Left cardiac atrium (tissue), 4 donors: Measurements from ENCODE around the gene ST8SIA6. TPM values are rescaled to one million over a fixed set of nuclear protein-coding genes. Genes with fewer than 3 reads are reported as not detected.
"Not testable (repeated sequence)": the region's sequence is repeated elsewhere in the genome, so short reads cannot be mapped to it uniquely, and the experiment has no call there.

Experiments used
- ATAC-seq, 2 donors: fragments of 200-7000 bp; cut with Tn5 transposase; one replicate each; pipeline ENCODE4 v1.9.1; 2020; ENCODE audit warnings: mild to moderate bottlenecking in 2 of 2, moderate library complexity in 2 of 2
- DNase-seq: peaks from one replicate; pipeline ENCODE4 v3.0.0-alpha.2; 2020
- intact Hi-C, 2 donors: fragments of 100-400 bp; cut with DNase I; formaldehyde crosslinking; loops; one replicate each; pipeline versions ENCODE4 v1.14.1 to v1.15.1; 2022 to 2023
- total RNA-seq, 2 donors: library from RNA; stranded (reverse); fragmentation: NEBNext Ultra II Directional; extraction: Animal tissue kit (Norgen Biotek cat#: 25700); gene quantifications; one replicate each; pipeline ENCODE4 v1.2.1, GENCODE V29; 2021
- donor health status: DM: no; HTN: yes; CAD: no.
- donor health status: DM: no; HTN: yes; CAD: no; lungs with severe emphysema.
- donor health status: DM: yes; HTN: yes; CAD: no.
- donor health status: Dilated cardiomyopathy.

Gene ST8SIA6
- total RNA-seq, 2 donors from 2014 or later = 3.6 to 11.0 TPM

DNA sequence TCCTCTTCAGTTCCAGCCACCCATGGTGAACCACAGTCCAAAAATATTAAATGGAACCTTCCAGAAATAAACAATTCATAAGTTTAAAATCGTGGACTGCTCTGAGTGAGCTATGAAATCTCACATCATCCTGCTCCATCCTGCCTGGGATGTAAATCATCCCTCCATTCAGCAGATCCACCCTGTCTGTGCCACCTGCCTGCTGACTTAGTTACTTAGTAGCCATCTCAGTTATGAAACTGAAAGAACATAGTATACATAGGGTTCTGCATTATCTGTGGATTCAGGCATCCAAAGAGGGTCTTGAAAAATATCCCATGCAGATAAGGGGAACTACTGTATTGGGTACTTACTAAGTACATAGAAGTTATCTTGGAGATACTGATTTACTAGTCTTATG lies 89.0 kb downstream of the ST8SIA6 start:
- intact Hi-C loops = no loop called here
- no peak for ATAC-seq
- DNase-seq = no peak

DNA sequence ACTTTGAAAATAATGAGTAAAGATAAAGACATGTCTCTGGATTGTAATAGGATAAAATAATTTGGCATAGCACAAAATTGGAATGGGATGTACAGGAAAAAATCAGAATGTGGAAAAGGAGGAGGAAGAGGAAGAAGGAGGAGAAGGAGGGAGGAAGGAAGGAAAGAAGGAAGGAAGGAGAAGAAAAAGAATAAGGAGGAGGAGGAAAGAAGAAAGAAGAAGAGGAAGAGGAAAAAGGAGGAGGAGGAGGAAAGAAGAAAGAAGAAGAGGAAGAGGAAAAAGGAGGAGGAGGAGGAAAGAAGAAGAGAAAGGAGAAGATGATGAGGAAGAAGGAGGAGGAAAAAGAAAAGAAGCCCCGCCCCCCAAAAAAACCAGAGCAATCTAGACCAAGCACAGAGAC lies 95.9 kb downstream of the ST8SIA6 start:
- no peak for ATAC-seq
- no peak for DNase-seq
- intact Hi-C loops = no loop called here

DNA sequence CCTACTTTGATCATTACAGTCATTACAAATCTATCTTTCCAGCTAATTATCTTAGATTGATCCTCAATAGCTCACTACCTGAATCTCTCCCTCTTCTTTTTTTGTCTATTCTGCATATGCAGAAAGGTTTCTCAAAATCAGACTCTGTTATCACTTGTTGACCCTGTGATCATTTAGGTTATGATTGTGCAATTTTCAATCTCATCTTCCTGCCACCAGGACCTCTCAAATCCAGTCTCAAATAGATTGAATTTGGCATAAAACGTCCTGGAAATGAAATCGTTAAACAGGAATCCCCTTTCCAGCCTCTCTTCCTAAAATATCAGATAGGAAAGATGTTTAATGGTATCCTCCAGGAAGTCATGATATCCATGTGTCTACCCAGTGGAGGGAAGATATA lies 96.6 kb downstream of the ST8SIA6 start:
- ATAC-seq (no peak), DNase-seq (no peak)
- intact Hi-C loops = no loop called here

DNA sequence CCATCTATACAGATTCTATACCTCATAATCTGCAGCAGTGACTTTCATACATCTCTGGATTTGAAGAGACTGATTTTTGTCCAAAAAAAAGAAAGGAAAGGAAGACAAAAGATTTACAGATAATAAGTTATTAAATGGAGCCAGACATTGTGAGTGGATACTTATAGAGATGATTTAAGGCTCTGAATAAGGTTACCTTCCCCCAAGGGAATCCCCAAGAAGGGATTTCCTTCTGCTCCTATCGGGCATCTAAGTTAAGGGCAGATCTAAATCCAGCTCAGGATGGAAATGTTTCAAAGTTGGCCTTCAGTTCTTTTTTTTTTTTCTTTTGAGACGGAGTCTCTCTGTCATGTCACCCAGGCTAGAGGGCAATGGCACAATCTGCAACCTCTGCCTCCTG lies 97.6 kb downstream of the ST8SIA6 start:
- DNase-seq (no peak), ATAC-seq (no peak)
- intact Hi-C loops = no loop called here

DNA sequence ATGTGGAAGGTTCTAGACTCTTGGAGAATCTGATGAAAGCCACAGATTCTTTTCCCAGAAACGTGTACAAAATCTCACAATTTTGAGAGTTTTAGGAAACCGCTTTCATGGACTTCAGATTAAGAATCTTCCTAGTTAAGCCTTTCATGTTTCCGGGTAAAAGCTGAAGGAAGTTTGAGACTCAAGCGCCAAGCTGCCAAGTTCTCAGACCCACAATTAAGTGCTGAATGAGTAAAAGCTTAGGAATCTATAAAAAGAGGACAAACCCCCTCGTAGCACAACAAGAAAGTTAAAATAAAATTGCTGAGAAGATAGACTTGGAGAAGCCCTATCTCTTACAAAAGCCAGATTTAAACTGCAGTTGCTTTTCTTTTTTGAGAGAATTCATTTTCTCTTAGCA lies 99.6 kb downstream of the ST8SIA6 start:
- no peak for ATAC-seq
- no peak for DNase-seq
- intact Hi-C loops = no loop called here

DNA sequence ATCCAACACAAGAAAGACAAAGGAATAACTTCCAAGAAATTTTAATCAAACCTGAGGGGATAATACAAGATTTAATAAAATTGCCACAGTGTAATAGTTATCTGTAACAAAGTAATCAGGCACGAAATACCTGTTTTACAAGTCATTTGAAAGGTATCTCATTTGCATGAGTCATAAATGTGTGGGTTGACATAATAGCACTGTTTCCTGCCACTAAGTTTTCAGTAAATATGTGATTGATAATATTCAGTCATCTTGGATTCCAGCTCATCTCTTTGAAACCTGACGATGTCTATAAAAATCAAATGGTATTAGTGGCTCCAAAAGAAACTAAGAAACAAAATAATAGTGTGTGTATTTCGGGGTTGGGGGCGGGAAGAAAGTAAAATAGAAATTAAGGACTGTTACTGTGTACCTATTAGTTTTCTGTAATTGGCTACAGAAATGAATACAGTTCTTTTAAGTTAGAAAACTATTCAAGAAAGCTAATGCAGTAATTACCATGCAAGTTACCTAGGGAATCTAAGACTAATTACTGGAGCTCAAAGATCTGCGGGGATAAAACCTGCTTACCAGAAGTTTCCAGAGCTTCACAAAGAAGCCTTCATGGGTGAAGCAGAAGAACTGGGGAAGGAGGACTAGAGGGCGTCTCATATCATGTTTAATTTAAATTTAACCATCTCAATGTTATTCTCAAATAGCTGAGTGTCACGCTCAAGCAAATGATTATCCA lies 100.7 kb downstream of the ST8SIA6 start:
- intact Hi-C loops = no loop called here
- no peak for DNase-seq
- no peak for ATAC-seq

DNA sequence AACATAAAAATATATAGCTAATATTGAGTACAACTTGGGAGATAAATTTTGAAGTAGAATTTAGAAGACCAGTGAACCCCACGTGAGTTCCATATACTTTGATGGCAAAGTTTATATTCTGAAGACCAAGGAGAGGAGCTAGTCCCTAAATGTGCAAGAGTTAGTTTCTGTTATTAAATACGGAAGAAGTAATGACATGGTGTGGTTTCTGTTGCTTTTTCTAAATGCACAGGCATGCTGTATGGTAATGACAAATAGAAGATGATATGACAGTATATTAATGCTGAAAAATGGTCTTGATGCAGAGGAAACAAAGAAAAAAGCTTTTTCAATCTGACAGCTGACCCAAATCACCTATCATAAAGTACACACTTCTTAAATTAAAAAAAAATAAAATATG lies 101.8 kb downstream of the ST8SIA6 start:
- ATAC-seq (no peak), DNase-seq (no peak)
- intact Hi-C loops = no loop called here

DNA sequence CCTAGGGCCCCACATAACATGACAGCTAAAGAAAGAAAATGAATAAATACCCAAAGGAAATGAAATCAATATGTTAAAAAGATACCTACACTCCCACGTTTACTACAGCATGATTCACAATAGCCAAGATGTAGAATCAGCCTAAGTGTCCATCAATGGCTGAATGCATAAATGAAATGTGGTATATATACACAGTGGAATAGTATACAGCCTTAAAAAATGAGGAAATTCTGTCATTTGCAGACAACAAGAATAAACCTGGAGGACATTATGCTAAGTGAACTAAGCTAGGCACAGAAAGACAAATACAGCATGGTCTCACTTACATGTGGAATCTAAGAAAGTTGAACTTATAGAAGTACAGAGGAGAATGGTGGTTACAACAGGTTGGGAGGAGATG lies 102.9 kb downstream of the ST8SIA6 start:
- no peak for DNase-seq
- ATAC-seq = no peak
- intact Hi-C loops = no loop called here

DNA sequence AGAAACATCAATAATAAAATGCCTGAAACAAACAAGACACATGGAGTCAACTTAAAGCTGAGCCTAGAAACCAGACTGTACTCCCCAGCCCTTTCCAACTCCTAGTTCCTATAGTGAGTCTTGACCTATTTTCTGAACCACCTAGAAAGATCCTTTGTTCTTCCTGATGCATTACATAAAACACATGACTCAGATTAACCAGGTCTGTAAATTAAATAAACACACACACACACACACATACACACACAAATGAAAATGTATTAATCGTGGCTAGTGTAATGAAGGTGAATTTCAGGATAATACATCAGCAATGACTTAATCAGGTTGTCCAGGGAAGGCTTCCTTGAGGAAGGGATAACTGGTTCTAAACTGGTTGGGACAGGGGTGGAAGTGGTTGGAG lies 104.7 kb downstream of the ST8SIA6 start:
- ATAC-seq = no peak
- intact Hi-C loops = no loop called here
- no peak for DNase-seq

DNA sequence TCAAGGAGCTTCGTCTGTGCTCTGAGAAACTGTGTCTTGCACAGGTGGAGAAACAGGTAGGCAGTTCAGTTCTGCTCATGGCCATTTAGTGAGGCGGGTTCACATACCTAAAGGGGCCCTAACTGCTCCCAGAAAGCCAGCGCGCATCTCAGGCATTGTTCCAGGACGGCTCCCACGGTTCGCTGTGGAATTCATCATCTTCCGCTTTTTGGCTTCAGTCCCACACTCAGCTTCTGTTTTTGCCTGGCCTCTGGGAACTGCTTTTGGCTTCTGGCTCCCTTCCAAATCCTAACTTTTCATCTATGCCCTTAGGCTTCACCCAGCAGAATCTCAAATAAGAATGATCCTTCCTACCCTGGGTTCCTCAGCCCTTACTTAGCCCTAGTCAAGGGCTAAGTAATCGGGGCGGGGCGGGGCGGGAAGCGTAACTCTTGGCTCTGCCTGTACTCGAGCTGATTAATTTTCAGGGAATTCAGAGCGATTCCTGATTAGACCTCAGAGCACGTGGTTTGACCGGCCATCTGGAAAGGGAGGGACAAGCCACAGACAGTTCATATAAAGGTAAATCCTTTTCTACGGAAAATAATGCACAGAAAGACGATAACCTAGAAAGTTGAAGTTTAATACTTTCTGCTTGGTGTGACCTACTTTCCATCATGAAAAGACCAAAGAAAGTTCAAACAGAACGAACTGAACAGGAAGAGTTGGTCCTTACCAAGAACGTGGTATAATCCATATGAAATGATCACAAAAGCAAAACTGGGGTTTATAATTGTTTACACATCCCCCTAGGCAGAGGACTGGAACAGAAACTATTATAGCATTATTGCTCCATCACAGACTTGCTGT lies 105.7 kb downstream of the ST8SIA6 start:
- ATAC-seq (peak; percentile 80 to 97), DNase-seq (peak; percentile 79)
- intact Hi-C loops = no loop called here

DNA sequence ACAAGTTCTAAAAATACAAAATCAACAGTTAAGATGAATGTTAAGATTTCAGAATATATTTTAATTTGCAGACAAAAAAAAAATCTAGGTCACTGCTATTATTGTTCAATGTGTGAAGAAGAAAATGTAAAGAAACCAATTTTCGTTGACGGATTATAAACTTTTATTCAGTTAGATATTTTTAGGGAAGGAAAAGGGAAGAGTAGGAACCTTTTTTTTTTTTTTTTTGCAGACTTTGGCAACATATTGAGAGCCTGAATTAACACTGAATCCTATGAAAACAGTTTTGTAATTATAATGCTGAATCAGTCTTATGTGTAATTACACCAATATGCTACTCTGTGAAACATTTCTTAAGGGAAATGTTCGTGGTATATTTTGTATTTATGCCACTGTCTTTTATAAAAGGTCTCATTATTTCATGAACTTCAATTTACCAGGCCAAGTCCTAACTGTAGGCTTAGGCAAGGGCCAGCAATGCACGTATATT lies 106.3 kb downstream of the ST8SIA6 start:
- ATAC-seq (no peak), DNase-seq (no peak)
- intact Hi-C loops = no loop called here

DNA sequence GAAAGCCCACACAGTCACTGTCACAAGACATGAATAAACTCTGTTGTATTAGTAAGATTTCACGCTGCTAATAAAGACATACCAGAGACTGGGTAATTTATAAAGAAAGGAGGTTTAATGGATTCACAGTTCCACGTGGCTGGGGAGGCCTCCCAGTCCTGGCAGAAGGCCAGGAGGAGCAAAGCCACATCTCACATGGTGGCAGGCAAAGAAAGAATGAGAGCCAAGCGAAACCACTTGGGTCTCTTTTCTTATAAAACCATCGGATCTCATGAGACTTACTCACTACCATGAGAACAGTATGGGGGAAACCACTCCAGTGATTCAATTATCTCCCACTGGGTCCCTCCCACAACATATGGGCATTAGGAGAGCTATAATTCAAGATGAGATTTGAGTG lies 110.2 kb downstream of the ST8SIA6 start:
- DNase-seq (no peak), ATAC-seq (no peak)
- intact Hi-C loops = no loop called here

DNA sequence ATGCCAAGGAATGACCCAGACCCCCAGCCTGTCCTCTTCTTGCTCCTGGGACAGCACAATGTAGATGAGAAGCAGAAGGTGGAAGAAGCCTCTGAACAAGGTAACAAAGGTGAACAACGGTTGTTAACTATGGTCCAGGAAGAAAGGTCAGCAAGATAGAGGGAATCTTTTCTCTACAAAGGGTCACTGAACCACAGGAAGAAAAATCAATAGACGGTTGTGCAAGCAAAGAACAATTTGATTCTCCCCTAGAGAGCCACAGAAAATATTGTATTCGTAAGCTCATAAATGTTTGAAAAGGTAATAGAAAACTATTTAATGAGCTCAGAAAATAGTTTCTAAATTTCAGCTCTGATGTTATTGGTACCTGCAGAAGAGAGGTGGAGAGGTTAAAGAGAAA lies 111.3 kb downstream of the ST8SIA6 start:
- intact Hi-C loops = no loop called here
- ATAC-seq = no peak
- no peak for DNase-seq

DNA sequence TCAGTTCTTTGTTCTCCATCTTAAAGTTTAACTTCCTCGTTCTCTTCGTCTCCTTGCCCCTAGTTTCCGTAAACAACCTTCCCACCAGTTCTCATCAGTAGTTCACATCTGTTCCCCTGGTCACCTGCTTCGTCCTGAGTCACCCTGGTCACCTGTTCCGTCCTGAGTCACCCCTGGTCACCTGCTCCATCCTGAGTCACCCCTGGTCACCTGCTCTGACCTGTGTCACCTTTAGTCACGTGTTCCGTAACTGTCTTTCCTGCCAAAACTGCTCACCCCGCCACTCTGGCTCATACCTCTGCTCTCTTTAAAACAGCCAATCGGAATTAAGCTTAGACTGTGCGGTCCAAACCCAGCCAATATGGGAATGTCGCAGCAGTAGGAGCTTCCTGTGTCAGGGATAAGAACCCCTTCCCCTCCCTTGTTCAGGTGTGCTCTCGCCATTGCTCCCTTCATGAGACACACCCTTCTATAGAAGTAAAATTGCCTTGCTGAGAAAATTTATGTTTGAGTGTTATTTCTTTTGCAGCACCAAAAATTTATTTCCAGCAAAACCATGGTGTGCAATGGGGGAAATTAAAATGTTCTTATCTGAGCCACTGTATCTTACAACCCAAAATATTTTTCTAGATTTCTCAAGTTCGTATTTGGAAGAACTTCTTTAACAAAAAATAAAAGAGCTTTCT lies 114.1 kb downstream of the ST8SIA6 start:
- DNase-seq (no peak), ATAC-seq (no peak)
- intact Hi-C loops = no loop called here

DNA sequence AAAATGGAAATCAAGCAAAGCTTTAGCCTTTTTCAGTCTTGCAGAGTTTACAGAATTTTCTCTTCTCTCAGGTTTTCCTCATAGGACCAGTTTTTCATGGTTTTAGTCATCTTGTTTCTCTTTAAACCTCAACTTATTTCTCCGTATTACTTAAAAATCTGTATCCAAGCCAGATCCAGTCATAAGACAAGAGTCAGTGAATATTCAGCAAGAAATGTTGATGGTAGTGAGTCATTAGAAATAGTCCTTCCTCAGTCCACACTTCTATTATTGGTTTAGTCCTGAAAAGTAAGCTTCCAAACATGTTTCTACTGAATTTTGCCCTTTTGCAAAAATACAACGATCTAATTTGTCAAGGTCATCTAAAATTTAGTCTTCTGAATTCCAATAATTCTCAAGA lies 119.3 kb downstream of the ST8SIA6 start:
- DNase-seq (no peak), ATAC-seq (peak in 1 of 2 donors; percentile 49)
- intact Hi-C loops = no loop called here

DNA sequence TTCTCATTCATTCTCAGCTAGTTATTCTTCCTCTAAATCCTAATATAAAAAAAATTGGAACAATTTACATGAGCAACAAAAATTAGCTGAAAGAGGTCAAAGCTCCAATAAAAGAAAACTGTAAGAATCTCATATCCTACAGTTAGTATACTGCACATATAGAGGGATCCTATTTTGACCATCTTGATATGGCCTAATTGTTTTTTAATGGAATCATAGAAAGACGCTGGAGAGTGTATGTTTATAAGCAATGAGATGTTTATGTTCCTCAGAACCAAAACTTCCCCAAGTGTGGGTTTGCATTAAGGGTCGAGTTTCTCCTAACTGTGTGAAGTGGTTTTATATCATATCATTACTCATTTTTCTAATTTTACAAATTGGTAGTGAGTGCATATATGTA lies 123.9 kb downstream of the ST8SIA6 start:
- ATAC-seq = no peak
- DNase-seq = no peak
- intact Hi-C loops = no loop called here

DNA sequence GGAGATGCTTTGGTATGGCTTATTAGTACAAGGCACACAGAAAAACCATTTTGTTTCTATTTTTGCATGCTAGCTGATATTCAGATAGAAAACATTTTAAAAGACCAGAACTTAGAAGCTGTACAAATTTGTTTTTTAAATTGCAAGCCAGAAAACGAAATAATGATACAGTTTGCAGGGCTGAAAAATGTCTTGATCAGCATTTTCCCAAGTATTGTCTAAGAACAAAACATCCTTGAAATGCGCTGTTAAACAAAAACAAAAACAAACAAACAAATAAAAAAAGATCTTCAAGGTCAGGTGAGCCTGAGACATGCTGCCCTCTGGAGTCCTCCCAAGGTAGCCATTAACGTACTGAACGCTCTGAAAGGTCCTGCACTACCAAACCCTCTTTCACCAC lies 128.0 kb downstream of the ST8SIA6 start:
- no peak for DNase-seq
- ATAC-seq = no peak
- intact Hi-C loops = no loop called here

DNA sequence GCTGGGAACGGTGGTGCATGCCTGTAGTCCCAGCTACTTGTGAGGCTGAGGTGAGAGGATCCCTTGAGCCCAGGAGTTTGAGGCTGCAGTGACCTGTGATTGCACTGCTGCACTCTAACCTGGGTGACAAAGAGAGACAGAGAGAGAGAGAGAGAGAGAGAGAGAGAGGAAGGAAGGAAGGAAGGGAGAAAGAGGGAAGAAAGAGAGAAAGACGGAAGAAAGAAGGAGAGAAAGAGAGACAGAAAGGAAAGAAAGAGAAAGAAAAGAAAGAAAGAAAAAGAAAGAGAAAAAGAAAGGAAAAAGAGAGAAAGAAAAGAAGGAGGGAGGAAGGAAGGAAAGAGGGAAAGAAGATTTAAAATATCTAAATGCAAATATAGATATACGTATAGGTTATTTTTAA lies 132.4 kb downstream of the ST8SIA6 start:
- intact Hi-C loops, ATAC-seq, DNase-seq: not testable (repeated sequence)

DNA sequence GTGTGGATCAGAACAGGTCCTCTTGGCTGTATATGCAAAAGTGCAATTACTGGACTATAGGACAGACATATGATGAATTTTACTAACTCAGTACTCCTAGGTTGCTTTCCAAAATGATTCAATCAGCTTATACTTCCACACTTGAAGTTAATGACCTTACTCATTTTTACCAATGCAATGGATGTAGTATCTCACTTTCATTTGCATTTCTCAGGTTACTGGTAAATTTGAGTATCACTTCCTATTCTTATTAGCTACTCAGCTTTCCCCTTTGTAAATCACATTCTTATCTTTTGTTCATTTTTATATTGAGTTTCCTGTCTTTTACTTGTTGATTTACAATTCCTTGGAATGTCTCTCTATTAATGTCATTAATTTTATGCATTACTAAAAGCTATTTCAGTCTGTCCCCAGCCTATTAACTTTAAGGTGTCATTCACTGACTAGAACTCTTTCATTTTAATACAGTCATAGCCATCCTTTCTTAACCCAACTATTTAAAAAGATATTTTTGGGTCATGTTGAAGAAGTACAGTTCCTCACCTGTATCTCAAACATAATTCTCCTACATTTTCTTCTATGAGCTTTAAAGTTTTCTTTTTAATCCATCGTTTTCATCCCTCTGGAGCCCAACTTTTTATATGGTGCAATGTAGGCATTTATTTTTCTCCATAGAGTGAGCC lies 137.8 kb downstream of the ST8SIA6 start:
- ATAC-seq (no peak), DNase-seq (no peak)
- intact Hi-C loops = no loop called here

DNA sequence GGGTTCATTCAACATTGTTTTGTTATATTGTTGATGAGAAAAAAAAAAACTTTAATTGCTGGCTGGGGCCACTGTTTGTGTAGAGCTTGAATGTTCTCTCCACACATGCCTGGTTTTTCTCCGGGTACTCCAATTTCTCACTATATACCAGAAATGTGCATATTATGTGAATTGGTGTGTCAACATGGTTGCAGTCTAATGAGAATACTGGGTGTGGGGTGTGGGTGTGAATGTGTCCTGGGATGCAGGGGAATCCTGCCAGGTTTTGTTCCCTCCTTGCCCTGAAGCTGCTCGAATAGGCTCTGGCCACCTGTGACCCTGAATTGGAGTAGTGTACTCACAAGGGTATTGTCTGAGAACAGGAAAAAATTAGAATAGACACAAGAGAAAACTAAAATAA lies 145.0 kb downstream of the ST8SIA6 start:
- ATAC-seq (no peak), DNase-seq (no peak)
- intact Hi-C loops = no loop called here
